NCI-H1092 (cell line): ENCODE data around the gene GOLGA8B.
"Not testable (repeated sequence)": the region's sequence is repeated elsewhere in the genome, so short reads cannot be mapped to it uniquely, and the experiment has no call there.

Source experiments
- DNase-seq: peaks from one replicate; lab custom pipeline; 2025; lab: John Stamatoyannopoulos, UW

Gene GOLGA8B

DNA sequence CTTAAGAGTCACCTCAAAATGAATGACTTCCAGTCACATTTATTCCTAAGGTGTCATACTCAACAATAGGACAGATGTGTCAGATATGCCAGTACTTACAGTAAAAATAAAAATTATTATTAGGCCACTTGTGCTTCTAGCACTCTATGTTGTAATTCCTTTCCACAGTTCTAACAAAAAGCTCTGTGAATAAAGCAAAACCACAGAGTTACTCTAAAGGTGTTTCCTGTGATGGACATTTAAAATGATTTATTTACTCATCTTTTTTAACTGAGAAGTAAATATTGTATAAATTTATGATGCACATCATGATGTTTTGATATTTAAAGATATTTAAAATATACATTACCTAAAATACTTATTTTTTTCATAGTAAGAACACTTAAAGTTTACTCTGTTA, 13.9 kb upstream of the GOLGA8B start:
- no peak for DNase-seq

DNA sequence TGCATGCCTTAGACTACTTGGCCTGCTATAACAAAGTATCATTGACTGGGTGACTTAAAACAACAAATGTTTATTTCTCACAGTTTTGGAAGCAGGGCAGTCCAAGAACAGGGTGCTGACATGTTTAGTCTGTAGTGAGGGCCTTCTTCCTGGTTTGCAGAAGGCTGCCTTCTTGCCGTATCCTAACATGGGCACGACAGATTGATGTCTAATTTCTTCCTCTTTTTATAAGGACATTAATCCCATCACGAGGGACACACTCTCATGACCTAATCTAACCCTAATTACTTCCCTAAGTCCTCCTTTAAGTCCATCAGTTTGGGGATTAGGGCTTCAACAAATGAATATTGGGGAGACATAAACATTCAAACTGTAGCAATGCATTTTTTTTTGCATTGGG, 10.9 kb upstream of the GOLGA8B start:
- no peak for DNase-seq

DNA sequence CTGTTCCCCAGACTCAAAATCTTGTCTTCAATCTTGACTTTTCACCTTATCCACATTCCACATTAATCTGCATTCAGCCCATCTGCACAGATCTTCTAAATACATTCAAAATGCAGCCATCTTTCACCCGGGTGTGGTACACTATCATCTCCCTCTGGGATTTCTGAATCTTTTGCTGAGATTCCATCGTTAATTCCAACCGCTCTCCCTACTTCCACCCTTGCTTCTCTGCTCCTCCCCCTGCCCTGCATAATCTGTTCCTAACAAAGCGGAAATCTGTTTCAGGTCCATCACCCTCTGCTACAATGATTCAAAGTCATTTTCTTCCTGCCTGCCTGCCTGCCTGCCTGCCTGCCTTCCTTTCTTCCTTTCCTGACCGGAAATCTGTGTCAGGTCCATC, 7.9 kb upstream of the GOLGA8B start:
- DNase-seq = no peak

DNA sequence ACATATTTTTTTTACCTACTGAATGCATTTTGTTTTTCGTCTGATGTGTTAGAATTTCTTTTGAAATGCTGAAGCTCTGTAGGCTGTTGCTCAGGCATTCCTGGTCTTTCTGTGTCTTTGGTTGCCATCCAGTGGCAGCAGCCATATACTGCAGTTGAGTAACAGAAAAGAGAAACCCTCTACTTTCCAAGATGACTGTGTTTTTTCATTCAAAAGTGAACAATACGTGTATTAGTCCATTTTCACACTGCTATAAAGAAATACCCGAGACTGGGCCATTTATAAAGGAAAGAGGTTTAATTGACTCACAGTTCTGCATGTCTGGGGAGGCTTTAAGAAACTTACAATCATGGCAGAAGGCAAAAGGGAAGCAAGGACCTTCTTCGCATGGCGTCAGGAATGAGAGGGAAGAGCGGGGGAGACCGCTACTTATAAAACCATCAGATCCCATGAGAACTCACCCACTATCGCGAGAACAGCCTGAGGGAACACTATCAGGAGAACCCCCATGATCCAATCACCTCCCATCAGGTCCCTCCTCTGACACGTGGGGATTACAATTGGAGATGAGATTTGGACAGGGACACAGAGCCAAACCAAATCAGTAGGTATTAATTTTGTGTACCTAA, 4.7 kb upstream of the GOLGA8B start:
- DNase-seq = no peak

DNA sequence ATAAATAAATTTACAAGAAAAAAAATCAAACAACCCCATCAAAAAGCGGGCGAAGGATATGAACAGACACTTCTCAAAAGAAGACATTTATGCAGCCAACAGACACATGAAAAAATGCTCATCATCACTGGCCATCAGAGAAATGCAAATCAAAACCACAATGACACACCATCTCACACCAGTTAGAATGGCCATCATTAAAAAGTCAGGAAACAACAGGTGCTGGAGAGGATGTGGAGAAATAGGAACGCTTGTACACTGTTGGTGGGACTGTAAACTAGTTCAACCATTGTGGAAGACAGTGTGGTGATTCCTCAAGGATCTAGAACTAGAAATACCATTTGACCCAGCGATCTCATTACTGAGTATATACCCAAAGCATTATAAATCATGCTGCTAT, 2.5 kb upstream of the GOLGA8B start:
- DNase-seq = not testable (repeated sequence)

DNA sequence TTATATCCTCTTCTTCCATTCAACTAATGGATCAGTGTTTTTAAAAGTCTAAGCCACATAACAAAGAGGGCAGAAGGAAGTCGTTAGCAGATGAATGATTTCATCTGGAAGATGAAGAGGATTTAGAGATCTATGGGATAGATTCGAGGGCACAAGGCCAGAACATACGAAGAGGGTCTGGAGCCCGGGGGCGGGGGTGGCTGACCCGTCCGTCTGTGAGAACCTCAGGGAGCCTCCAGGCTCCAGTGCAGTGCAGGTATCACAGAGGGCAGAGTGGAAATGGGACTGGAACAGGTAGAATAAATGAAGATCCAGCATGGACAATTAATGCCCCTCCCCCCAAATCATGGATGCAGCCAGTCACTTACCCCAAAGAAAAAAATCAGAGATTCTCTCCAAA, 1.5 kb upstream of the GOLGA8B start:
- no peak for DNase-seq

DNA sequence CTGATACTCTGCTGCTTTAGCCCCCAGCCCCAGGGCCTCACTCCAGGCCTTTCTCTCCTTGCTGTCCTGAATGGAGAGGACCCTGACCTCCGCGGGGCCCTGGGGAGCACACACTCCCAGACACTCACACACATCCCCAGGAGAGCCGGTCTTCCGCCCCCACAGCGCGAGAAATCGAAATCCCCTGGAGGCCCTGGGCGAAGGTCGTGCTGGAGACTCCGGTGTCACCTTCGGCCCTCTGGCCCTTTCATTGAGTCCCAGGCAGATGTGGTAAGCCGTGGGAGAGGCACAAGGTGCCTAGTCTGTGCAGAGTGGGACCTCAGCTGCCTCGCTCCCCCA, 848 bp upstream of the GOLGA8B start:
- DNase-seq = no peak

DNA sequence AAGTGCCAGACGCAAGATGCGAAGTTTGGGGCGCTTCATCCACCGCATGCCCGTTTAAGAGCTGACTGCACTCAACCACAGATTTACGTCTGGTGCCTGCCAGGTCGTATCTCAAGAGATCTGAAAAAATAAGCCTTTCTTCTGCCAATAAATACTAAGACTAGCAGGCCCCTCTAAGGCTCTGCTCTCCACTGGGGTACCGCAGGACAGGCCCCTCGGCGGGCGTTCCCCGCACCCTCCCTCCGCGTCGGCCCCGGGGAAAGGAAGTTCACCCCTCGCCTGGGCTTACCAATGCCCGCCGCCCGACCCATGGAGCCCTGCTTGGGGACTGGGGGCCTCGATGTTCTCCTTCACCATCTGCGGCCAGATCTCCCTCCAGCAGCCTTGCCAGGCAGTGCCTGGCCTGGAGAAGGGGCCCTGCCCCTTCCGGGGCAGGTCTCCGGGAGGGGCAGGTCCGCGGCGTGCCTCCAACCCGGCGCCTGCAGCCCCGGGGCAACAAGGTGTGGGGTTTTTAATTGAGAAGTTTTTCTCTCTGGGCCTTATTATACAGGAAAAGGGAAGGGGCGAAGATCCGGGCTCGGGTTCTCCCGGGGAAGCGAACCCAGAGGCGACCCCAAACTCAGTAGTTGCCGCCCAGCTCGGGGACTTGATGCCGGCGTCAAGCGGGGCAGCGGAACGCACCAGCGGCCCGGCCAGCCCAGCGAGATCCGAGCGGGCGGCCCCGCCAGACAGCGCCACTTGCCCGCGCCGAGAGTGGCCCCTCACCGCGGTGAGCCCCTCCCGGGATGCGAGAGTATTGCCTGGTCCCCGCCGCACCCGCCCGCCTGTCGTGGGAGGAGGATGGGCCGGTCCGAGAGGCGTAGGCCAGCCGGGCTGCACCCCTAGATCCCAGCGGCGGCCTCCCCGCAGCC, 735 bp downstream of the GOLGA8B start:
- no peak for DNase-seq

DNA sequence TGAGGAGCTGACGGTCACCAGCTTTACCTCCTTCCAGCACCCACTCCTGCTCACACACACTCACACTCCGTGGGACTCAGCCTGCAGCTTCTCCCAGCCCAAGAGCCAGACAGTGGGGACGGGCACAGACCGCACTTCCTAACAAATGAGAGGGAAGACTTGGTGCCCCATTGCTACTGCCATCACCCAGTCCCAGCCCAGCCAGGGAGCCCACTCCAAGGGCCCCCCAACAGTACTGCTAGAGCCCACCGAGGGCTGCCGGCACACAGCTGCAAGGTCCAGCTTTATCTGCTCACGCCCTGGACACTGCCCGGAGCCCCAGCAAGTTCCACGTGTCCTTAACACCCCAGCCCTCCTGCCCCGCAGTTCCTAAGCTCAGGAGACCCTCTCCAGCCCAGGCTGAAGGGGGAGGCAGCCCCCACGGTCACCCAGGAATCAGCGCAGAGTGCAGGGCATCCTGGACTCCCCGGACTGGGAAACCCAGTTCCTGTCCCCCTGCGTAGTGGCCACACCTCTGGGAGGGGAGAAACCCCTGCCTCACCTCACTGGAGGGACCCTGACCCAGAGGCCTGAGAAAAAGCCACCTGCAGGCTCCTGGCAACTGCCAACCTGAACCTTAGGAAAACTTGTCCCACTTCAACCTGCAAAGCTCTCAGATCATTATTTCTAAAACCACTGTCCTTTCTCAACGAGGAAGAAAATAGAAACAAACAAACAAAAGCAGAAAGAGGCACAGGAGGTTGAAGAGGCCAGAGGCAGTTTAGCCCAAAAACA, 1.6 kb downstream of the GOLGA8B start:
- DNase-seq = not testable (repeated sequence)

DNA sequence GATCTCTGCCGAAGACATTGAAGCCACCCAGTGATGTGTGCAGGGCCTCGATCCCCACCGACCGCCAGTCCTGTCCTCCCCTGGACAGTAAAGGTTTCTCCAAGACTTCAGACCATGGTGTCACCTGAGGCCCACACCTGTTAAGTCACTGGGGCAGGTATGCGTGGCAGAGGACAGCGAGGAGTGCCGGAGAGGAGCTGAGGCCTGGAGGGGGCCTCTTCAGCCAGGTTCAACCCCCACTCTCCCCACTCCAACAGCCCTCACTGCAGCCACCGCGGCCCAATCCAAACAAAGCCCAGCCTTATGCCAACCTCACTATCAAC, 2.4 kb downstream of the GOLGA8B start:
- no peak for DNase-seq

DNA sequence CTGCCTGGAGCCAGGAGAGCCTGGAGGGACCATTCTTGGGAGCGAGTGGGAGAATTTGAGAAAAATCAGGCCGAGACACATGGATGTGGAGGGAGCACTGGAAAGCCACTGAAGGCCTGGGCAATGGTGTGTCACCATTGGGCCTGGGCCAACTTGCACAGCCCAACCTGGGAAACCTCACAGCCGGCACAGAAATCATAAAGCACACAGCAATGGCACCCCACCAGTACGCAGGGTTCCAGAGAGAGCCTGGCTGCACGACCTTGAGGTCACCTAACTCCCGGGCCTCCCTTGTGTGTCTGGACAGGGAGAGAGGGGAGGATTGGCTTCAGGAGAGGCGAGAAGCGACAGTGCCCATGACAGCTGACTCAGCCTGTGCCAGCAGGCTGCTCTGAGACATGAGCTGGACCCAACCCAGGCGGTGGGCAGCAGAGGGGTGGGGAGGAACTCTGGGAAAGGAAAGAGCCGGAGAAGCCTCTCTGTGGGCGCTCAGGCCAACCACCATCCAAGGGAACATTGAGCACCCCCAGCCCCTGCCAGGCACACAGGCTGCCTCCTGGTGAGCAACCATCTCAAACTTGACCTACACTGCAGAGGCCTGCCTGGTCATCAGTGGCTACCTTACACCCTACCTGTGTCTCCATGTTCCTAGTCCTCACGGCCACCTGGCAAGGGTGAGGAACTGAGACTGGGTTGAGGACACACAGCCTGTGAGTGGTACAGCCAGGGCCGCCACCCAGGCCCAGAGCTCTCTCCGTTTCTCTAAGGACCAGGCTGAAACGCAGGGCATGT, 3.0 kb downstream of the GOLGA8B start:
- DNase-seq = not testable (repeated sequence)

DNA sequence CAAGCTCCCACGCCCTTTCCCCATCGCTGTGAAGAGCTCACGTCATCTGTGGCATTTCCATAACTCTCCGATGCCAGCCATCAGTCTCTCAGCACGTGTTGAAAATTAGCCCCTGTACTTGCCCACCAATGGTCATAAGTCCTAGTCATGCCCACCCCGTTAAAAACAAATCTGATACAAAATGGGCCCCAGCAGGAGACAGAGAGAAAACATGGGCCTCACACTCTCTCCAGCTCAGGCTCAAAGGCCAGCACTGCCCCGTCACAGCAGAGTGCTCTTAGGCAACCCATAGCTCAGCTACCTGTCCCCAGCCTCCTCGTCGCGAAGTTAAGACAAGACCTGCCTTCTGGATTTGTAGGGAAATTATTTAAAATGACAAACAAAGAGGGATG, 5.2 kb downstream of the GOLGA8B start:
- no peak for DNase-seq

DNA sequence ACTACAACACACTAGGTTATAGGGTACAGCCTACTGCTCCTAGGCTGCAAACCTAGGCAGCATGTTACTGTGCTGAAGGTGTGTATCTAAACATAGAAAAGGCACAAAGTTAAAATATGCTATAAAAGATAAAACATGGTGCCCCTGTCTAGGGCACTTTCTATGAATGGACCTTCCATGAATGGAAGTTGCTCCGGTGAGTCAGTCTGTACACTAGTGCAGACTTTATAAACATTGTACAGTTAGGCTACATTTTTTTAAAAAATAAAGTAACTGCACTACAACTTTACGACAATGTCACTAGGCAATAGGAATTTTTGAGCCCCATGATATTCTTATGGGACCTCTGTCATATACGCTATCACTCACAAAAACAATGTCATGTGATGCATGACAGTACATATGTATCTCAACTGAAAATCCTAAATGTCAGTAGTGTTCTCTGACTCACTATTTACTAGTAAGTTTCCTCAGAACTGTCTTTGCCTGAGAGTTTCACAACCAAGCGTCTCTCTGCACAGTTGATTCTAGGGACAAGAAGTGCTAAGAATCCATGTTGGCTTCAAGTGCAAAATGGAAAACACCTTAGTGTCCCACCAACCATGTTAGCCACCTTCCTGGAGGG, 5.7 kb downstream of the GOLGA8B start:
- not testable (repeated sequence) for DNase-seq

DNA sequence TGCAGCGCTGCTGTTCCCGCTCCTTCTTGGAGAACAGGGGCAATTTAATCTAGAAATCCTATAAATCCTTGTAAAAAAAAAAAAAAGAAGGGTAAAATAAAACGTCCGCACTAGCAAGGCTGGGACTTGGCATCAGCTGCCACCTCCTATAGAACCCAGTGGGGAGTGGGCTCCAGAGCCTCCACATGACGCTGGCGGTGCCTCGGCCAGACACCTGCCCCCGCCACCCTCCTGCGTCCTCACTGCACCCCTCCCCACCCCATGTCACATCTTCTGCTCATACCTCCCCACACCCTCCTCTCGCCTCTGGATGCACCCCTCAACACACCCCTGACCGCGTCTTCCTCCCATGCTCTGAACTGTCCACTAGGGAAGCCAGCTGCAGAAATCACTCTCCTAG, 8.4 kb downstream of the GOLGA8B start:
- not testable (repeated sequence) for DNase-seq

DNA sequence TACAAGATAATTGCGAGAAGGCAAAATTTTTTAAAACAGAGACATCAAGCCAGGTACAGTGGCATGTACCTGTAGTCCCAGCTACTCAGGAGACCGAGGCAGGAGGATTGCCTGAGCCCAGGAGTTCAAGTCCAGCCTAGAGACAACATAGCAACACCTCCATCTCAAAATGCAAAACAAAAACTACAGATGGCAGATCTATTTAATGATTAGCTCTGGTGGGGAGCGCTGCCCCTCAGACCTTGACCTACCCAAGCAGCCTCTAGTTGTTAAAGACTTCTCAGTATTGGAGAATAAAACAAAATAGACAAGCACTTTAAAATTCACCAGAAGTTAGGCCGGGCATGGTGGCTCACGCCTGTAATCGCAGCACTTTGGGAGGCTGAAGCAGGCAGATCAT, 10.5 kb downstream of the GOLGA8B start:
- not testable (repeated sequence) for DNase-seq

DNA sequence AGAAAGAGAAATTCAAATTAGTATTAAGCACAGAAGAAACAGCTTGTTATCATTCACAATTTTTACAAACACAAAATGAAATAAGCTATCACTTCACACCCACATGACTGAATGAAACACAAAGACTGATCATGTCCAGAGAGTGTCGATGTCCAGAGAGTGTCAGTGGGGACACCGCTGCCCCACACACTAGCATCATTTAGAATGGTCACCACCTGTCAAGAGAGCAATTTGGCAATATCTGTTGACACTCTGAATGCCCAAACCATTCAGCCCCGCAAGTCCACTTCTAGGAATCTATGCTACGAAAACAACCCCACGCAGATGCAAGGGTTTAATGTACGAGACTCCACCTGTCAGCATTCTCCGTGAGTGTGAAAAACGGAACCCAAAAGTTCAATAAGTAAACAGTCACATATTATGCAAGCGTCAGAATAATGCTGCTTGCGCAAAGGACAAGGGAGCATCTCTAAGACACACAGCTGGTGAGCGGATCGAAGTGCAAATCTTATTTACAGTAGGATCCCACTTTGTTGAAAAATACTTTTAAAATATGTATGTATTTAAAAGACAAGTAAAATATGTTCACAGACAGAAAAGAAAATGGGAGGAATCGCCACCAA, 11.3 kb downstream of the GOLGA8B start:
- not testable (repeated sequence) for DNase-seq

DNA sequence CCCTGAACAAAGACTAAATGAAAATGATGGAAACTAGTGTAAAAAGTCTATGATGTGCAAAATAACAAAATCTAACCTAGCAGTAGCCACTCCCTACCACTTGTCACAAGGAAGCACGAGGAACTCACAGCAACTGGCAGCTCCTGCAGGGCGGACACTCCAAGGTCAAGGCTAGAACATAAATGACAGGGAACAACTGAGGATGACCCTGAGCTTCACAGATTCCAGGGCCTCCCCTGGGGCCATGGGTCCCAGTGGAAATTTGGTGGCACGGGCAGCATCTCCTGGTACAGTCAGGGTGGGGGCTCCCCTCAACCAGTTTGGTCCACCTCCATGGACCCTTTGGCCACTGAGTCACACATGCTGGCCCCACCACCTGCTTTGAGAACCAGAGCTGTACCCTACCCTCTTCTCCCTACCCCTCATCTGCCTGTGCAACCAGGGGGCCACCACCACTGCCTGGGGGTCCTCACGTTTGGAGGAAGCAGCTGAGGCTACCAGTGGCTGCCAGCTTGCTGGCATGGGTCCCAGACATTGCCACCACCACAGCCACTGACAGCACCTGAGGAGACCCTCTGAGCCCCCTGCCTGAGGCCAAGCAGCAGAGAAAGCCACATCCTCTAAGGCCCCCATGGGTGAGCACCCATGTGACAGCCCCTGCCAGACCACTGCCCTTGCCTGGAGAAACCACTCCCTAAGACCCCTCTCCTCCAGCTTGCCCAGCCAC, 13.6 kb downstream of the GOLGA8B start:
- DNase-seq = not testable (repeated sequence)

DNA sequence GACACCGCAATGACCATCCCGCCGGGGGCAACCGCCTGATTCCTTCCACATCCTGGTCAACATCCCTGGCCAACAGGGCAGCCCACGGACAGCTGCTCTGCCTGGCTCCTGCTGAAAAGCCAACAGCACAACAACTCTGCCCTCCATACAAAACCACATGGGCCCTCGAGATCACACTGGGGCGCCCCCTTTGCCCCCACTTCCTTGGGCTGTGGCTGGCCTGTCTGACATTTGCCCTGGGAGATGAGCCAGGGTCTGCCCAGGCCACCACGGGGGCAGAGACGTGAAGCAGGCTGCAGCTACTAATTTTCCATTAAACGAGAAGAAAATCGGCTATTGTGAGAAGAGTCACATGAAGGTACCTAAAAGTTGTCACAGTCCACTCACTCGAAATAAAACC, 16.3 kb downstream of the GOLGA8B start:
- DNase-seq = not testable (repeated sequence)

DNA sequence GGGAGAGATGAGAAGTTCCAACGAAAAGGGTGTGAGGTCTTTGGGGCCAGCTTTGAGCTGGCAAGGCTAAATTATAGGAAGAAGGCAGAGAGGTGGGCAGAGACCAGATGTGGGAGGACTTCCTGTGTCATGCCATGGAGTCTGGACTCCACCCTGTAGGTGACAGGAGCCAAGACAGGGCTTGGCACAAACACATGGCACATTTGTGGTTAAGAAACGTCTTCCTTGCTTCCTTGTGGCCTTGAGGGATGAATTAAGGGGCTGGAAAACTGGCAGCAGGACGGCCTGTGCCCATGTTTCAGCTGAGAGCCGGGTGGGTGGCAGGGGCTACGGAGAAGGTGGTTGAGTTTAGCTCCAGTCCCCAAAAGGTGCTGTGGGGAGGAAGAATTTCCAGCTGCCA, 18.7 kb downstream of the GOLGA8B start:
- not testable (repeated sequence) for DNase-seq

DNA sequence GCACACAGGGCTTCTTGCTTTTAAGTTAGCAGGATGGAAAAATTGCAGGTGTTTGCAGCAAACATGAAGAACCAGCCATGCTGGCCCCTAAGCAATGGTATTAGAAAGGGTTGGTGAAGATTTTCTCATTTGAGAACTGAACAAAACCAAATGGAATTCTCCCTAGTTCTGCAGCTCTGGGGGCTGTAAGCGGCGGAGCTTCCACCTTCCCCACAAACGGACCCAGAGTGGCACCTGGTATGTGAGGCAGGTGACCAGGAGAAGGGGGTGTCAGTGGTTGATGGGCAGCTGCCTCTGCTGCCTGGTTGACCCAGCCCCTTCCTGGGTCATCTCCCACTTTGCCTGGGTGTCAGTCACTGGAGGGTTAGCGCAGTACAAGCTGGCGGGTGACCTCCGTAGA, 22.6 kb downstream of the GOLGA8B start:
- not testable (repeated sequence) for DNase-seq

DNA sequence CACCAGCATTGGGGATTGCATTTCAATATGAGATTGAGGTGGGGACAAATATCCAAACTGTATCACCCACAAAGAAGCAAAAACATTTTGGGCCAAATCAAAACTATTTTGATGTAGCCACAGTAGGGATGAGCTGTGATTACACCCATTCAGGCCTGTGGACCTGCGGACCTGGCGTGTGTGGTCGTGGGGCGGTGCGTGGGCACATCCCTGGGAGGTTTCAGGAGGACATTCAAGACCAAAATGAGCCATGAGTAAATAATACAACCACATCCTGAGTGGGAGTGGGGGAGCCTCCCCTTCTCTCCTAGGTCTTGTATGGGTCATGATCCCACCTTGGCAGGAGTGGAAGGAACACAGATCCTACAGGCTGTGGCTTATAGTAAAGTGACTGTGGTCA, 23.7 kb downstream of the GOLGA8B start:
- DNase-seq = not testable (repeated sequence)
